Spinal cord (tissue), 10 donors: ENCODE results near the gene ZNF224. TPM values are rescaled to one million over a fixed set of nuclear protein-coding genes. Genes with fewer than 3 reads are reported as not detected.
"Not testable (repeated sequence)": the region's sequence is repeated elsewhere in the genome, so short reads cannot be mapped to it uniquely, and the experiment has no call there.

Experiments used
- DNase-seq, 6 donors: peaks; one replicate each; pipeline versions ENCODE4 v3.0.0 to v3.0.0-alpha.2; 2013 to 2015; ENCODE audit warnings: low spot score in 6 of 6, low read depth in 4 of 6
- H3K27ac ChIP-seq: one replicate; pipeline ENCODE4 v1.5.1; 2013; ENCODE audit warnings: low read depth, low read length, control low read depth
- H3K27me3 ChIP-seq: one replicate; pipeline ENCODE4 v1.6.1; 2013; ENCODE audit warnings: low read length; ENCODE audit not compliant: control insufficient read depth, insufficient read depth
- H3K36me3 ChIP-seq: one replicate; pipeline ENCODE4 v1.6.1; 2013; ENCODE audit warnings: low read length; ENCODE audit not compliant: control insufficient read depth, insufficient read depth
- H3K4me1 ChIP-seq: one replicate; pipeline ENCODE4 v1.6.1; 2013; ENCODE audit warnings: low read length; ENCODE audit not compliant: control insufficient read depth, insufficient read depth
- H3K4me3 ChIP-seq: one replicate; pipeline ENCODE4 v1.5.1; 2013; ENCODE audit warnings: low read depth, low read length, control low read depth
- H3K9me3 ChIP-seq: one replicate; pipeline ENCODE4 v1.6.1; 2013; ENCODE audit warnings: low read length; ENCODE audit not compliant: control insufficient read depth, insufficient read depth
- WGBS: methylation state at CpG from one replicate; pipeline ENCODE4 v1.1.5; 2013; ENCODE audit warnings: missing lambda C conversion rate; ENCODE audit not compliant: insufficient coverage; 5-methylcytosine and 5-hydroxymethylcytosine counted together
- polyA plus RNA-seq, 2 donors: library from polyadenylated mRNA; unstranded; fragments of 120-200 nt; gene quantifications; one replicate each; pipeline ENCODE4 v1.2.1, GENCODE V29; 2013; ENCODE audit not compliant: insufficient read length in 2 of 2
- total RNA-seq, 2 donors: library from RNA; depleted of rRNA in 1 of 2; stranded (reverse); fragments of 120-200 nt in 1 of 2; fragments of >200 nt in 1 of 2; gene quantifications; one replicate each; pipeline versions ENCODE4 v1.2.3 to v1.2.4, GENCODE V29; 2013 to 2014
- donor health status: healthy.

The ZNF224 gene
- total and polyA plus RNA-seq, 4 donors = 23.9 to 49.9 (median 31.4) TPM

DNA sequence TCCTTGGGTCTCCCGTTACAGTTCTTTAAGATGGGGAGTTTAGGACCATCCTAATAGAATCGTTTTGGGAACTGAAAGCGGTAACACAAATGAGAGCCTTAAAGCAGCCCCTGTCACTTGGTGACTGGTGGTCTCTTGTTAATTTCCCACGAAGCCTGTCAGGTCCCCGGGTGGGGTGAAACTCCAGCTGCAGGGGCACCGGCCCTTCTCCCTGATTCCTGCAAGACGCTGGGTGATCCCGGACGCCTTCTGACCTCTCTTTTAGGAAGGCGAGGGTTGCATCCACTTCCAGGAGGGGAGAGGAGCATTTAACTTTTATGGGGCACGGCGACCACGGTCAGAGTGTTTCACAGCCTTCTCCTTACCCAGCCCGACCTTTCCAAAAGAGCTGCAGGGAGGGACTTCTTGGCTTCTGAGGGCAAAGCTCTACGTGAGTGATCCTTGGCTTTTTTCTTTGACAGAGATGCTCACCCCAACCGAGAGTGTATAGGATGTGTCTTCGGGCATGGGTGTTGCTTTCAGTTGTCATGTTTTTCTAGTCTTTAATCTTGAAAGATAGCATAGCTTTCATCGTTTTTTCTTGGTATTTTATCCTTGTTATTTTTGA is 19.7 kb downstream of the ZNF224 start:
- Histone ChIP-seq H3K36me3 (peaks cover 17% of the 10 kb centered on the region), H3K27me3 (no peaks in the 10 kb centered on the region), H3K27ac (peak overlapping the region; percentile 82), H3K4me1 (peaks cover 4% of the 10 kb centered on the region), H3K9me3 (peaks cover 6% of the 10 kb centered on the region), H3K4me3 (peak overlapping the region; percentile 86)
- DNase-seq = no peak
- 3% methylated on average over 10 of the region's 18 CpGs for WGBS

DNA sequence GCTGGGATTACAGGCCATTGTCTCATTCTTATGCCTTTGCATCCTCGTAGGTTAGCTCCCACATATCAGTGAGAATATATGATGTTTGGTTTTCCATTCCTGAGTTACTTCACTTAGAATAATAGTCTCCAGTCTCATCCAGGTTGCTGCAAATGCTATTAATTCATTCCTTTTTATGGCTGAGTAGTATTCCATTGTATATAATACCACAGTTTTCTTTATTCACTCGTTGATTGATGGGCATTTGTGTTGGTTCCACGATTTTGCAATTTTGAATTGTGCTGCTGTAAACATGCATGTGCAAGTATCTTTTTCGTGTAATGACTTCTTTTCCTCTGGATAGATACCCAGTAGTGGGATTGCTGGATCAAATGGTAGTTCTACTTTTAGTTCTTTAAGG is 27.0 kb downstream of the ZNF224 start:
- not testable (repeated sequence) for H3K27me3 ChIP-seq, H3K27ac ChIP-seq, DNase-seq, H3K4me3 ChIP-seq, H3K9me3 ChIP-seq, H3K4me1 ChIP-seq
- 80% methylated on average over 2 of the region's 4 CpGs for WGBS
- peaks cover 27% of the 10 kb centered on the region for H3K36me3 ChIP-seq

DNA sequence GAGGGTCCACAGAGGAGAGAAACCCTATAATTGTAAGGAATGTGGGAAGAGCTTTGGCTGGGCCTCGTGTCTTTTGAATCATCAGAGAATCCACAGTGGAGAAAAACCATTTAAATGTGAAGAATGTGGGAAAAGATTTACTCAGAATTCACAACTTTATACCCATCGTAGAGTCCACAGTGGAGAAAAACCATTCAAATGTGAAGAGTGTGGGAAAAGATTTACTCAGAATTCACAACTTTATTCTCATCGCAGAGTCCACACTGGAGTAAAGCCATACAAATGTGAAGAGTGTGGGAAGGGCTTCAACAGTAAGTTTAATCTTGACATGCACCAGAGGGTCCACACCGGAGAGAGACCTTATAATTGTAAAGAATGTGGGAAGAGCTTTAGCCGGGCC is 37.8 kb downstream of the ZNF224 start:
- no peak overlapping the region for H3K4me3 ChIP-seq
- H3K27ac ChIP-seq = no peak overlapping the region
- H3K4me1 ChIP-seq = no peaks in the 10 kb centered on the region
- H3K36me3 ChIP-seq = peaks cover 10% of the 10 kb centered on the region
- H3K9me3 ChIP-seq = no peaks in the 10 kb centered on the region
- H3K27me3 ChIP-seq = no peaks in the 10 kb centered on the region
- no peak for DNase-seq
- WGBS = 65% methylated on average over 2 of the region's 5 CpGs

DNA sequence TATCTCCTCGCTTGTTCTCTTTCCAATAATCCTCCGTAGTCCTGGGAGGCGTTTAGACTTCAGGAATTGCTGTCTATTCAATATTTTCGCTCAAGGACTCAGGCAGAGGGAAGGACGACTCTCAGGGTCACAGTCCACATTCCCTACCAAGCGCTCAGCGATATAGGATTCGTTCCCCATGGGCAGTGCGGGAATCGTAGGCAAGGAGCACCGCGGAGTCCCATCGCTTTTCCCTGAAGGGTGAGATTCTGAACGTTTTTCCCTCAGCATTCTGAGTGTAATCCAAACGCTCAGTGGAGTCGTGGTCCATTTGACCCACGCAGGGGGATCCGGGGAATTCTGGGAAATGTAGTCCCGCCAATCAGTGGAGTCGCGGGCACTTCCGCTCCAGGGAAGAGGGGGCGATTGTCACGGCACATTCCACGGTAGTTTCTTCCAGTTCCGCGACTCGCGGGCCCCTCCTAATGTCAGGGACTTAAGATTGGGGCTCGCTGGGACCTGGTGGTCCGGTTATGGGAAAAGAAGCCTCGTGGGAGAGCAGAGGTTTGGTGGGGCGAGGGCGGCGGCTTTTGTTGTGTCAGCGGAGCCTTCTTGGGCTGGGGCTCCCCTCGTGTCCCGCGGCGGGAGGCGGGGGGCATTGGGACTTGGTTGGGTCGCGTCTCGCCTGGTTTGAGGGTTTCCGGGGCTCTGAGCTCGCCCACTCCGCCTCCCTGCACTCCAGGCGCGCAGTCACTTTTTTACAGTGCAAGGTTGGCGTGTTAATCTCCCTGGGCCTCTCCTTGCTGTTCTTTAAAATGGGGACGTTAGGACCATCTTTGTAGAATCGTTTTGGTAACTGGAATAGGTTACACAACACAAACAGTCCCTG is 47.3 kb downstream of the ZNF224 start, which contains the start of gene ZNF234:
Gene ZNF234 (plus strand): TSS at position 364 of the 868 bp plus-strand sequence. CDS start 3,079 bp downstream, outside the sequence.
- peak within 1 kb of the TSS; percentile 95 for H3K4me3 ChIP-seq
- DNase-seq = peak; percentile 76 to 98 (median 88)
- peaks cover 9% of the 10 kb centered on the region for H3K36me3 ChIP-seq
- H3K27me3 ChIP-seq = no peaks in the 10 kb centered on the region
- peaks cover 6% of the 10 kb centered on the region for H3K4me1 ChIP-seq
- WGBS = under 1% methylated on average over 45 of the region's 52 CpGs
- peak within 1 kb of the TSS; percentile 85 for H3K27ac ChIP-seq
- no peaks in the 10 kb centered on the region for H3K9me3 ChIP-seq

DNA sequence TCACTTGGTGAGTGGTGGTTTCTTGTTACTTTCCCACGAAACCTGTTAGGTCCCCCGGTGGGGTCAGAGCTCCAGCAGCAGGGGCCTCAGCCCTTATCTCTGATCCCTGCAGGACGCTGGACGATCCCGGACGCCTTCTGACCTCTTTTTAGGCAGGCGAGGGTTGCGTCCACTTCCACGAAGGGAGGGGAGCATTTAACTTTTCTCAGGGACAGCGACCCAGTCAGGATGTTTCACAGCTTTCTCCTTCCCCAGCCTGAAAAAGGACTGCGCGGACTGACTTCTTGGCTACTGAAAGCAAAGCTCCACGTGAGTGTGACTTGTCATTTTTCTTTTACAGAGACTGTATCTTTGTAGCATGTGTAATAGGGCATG is 47.9 kb downstream of the ZNF224 start:
- Histone ChIP-seq H3K36me3 (peaks cover 9% of the 10 kb centered on the region), H3K27ac (no peak overlapping the region), H3K4me3 (peak overlapping the region; percentile 95), H3K4me1 (peaks cover 6% of the 10 kb centered on the region), H3K9me3 (no peaks in the 10 kb centered on the region), H3K27me3 (no peaks in the 10 kb centered on the region)
- peak in 1 of 6 donors; percentile 4 for DNase-seq
- 0% methylated on average over 9 of the region's 13 CpGs for WGBS

DNA sequence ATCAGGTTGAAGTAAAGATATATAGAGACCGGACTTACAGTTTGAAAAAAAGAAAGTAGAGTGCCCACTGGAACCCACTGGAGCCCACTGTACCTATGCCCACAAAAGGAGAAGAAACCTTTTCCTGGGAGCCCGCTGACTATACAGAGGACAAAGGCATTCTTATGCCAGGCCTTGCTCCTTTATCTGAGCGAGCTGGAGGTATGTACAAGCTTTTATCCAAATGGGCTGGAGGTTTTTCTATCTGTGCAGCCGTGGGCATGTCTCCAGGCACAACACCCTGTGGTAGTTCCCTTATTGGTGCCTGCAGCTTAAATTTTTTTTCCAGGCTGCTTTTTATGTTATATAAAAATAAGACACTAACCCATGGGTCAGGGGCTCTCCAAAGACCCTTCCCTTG is 55.6 kb downstream of the ZNF224 start:
- Histone ChIP-seq H3K36me3 (peaks cover 36% of the 10 kb centered on the region), H3K27ac (no peak overlapping the region), H3K4me1 (no peaks in the 10 kb centered on the region), H3K9me3 (no peaks in the 10 kb centered on the region), H3K27me3 (no peaks in the 10 kb centered on the region), H3K4me3 (no peak overlapping the region)
- no peak for DNase-seq
- 100% methylated on average over 1 of the region's 4 CpGs for WGBS

DNA sequence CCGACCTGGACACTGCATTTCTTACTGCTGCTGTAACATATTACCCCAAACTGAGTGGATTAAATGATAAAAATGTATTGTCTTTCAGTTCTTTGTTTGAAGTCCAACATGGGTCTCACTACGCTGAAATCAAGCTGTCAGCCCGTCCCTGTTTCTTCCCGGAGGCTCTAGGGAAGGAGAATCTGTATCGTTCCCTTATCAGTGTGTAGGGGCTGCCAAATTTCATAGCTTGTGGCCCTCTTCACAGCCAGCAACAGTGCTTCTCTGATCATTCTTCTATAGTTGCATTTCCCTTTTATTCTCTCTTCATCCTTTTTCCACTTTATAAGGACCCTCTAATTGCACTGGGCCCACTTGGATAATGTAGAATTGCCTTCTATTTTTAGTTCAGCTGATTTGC is 57.3 kb downstream of the ZNF224 start:
- H3K4me3 ChIP-seq = no peak overlapping the region
- H3K9me3 ChIP-seq = peaks cover 6% of the 10 kb centered on the region
- H3K27ac ChIP-seq = no peak overlapping the region
- peaks cover 32% of the 10 kb centered on the region for H3K36me3 ChIP-seq
- 100% methylated on average over 2 of the region's 5 CpGs for WGBS
- no peaks in the 10 kb centered on the region for H3K4me1 ChIP-seq
- H3K27me3 ChIP-seq = no peaks in the 10 kb centered on the region
- DNase-seq = no peak

DNA sequence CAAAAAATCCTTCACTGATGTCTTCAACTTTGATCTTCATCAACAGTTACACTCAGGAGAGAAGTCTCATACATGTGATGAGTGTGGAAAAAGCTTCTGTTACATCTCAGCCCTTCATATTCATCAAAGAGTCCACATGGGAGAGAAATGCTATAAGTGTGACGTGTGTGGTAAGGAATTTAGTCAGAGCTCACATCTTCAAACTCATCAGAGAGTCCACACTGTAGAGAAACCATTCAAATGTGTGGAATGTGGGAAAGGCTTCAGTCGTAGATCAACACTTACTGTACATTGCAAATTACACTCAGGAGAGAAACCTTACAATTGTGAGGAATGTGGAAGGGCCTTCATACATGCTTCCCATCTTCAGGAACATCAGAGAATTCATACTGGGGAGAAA is 62.3 kb downstream of the ZNF224 start:
- Histone ChIP-seq H3K36me3 (peaks cover 15% of the 10 kb centered on the region), H3K27ac (no peak overlapping the region), H3K4me3 (no peak overlapping the region), H3K9me3 (peaks cover 9% of the 10 kb centered on the region), H3K4me1 (no peaks in the 10 kb centered on the region), H3K27me3 (no peaks in the 10 kb centered on the region)
- WGBS = no CpG with 5 or more reads among the region's 2 CpGs
- DNase-seq = no peak
